Activated CD4-positive, alpha-beta T cell treated with anti-CD3 and anti-CD28 coated beads, Interleukin-2, amount 10 ng/mL, durations not matched to agents 7 days and 5 days (primary cell): ENCODE results near the gene SUN3. TPM values are rescaled to one million over a fixed set of nuclear protein-coding genes. Genes with fewer than 3 reads are reported as not detected.

Experiments used
- CTCF ChIA-PET: fragments of 350-600 bp; sonication (Branson Sonifier 250); formaldehyde crosslinking; loops from one replicate; lab custom pipeline; 2021; ENCODE audit warnings: antibody characterized with exemption; lab: Charles Lee
- POLR2A ChIA-PET: fragments of 350-600 bp; sonication (Branson Sonifier 250); formaldehyde crosslinking; loops from one replicate; lab custom pipeline; 2021; ENCODE audit warnings: antibody characterized with exemption; lab: Charles Lee
- DNase-seq: peaks from one replicate; pipeline ENCODE4 v3.0.0-alpha.2; 2020
- H3K27ac Mint-ChIP-seq: one replicate; pipeline ENCODE4 v1.8.0; 2021; ENCODE audit warnings: mild to moderate bottlenecking, moderate library complexity, mixed read lengths
- H3K27me3 Mint-ChIP-seq: one replicate; pipeline ENCODE4 v1.8.0; 2021; ENCODE audit warnings: mixed read lengths
- H3K36me3 Mint-ChIP-seq: one replicate; pipeline ENCODE4 v1.8.0; 2021; ENCODE audit warnings: low read depth, mixed read lengths
- H3K4me1 Mint-ChIP-seq: one replicate; pipeline ENCODE4 v1.8.0; 2021; ENCODE audit warnings: mixed read lengths
- H3K4me3 Mint-ChIP-seq: one replicate; pipeline ENCODE4 v1.8.0; 2021; ENCODE audit warnings: mild to moderate bottlenecking, moderate library complexity, mixed read lengths
- H3K9me3 Mint-ChIP-seq: one replicate; pipeline ENCODE4 v1.8.0; 2021; ENCODE audit warnings: mixed read lengths
- total RNA-seq, 2 experiments: library from RNA; stranded (reverse); gene quantifications; one replicate each; pipeline ENCODE4 v1.2.3, GENCODE V29; 2021

The SUN3 gene
- total RNA-seq, 2 experiments from 2014 or later: 0.64 TPM; not detected in 1

- Mint-ChIP-seq H3K36me3 (no peaks in the 10 kb centered on the region), H3K27me3 (peaks cover 1% of the 10 kb centered on the region), H3K9me3 (no peaks in the 10 kb centered on the region), H3K4me1 (peaks cover 37% of the 10 kb centered on the region), H3K4me3 (no peak overlapping the region), H3K27ac (no peak overlapping the region)
- DNase-seq: no peak
- ChIA-PET POLR2A (no interaction called here), CTCF (interaction anchor here (0.6 to 1.5 kb wide), 3 partner anchors 64 to 65 kb away, joined by 3 to 4 read pairs (median 3); no protein-coding TSS in a partner anchor)
Measured at GRCh38 chr7:48045195-48045765, 16.4 kb upstream of the SUN3 start.

- DNase-seq: no peak
- Mint-ChIP-seq H3K4me1 (peaks cover 37% of the 10 kb centered on the region), H3K36me3 (no peaks in the 10 kb centered on the region), H3K4me3 (no peak overlapping the region), H3K27ac (no peak overlapping the region), H3K27me3 (peaks cover 10% of the 10 kb centered on the region), H3K9me3 (no peaks in the 10 kb centered on the region)
- CTCF ChIA-PET: no interaction called here
- POLR2A ChIA-PET: no interaction called here
Measured at GRCh38 chr7:48042636-48043035, 13.7 kb upstream of the SUN3 start.

- no peak overlapping the region for H3K27ac Mint-ChIP-seq
- CTCF ChIA-PET: no interaction called here
Measured at GRCh38 chr7:48042216-48042615, 13.3 kb upstream of the SUN3 start.

GRCh38 chr7:48041653-48041970 is 12.7 kb upstream of the SUN3 start:
- Mint-ChIP-seq H3K27me3 (peaks cover 21% of the 10 kb centered on the region), H3K4me3 (no peak overlapping the region), H3K27ac (no peak overlapping the region), H3K9me3 (no peaks in the 10 kb centered on the region), H3K36me3 (no peaks in the 10 kb centered on the region), H3K4me1 (peaks cover 37% of the 10 kb centered on the region)
- no peak for DNase-seq
- CTCF ChIA-PET: interaction anchor here (0.8 kb wide), 1 partner anchor 18 kb away, joined by 3 read pairs; no protein-coding TSS in a partner anchor
- POLR2A ChIA-PET: no interaction called here

More at GRCh38 chr7:48042216-48042615, 13.3 kb upstream of the SUN3 start:
- Mint-ChIP-seq H3K4me1 (peaks cover 37% of the 10 kb centered on the region), H3K9me3 (no peaks in the 10 kb centered on the region), H3K27me3 (peaks cover 14% of the 10 kb centered on the region), H3K36me3 (no peaks in the 10 kb centered on the region), H3K4me3 (no peak overlapping the region)
- DNase-seq: no peak
- POLR2A ChIA-PET: no interaction called here

GRCh38 chr7:48040944-48041652 is 12.2 kb upstream of the SUN3 start:
- no peak for DNase-seq
- Mint-ChIP-seq H3K4me3 (no peak overlapping the region), H3K36me3 (no peaks in the 10 kb centered on the region), H3K27ac (no peak overlapping the region), H3K27me3 (peaks cover 26% of the 10 kb centered on the region), H3K4me1 (peaks cover 35% of the 10 kb centered on the region), H3K9me3 (no peaks in the 10 kb centered on the region)
- ChIA-PET POLR2A (no interaction called here), CTCF (interaction anchor here (0.8 kb wide), 1 partner anchor 19 kb away, joined by 3 read pairs; no protein-coding TSS in a partner anchor)

GRCh38 chr7:48038815-48039506 is 10.1 kb upstream of the SUN3 start:
- H3K27ac Mint-ChIP-seq: no peak overlapping the region
- H3K27me3 Mint-ChIP-seq: peaks cover 35% of the 10 kb centered on the region
- H3K4me3 Mint-ChIP-seq: no peak overlapping the region
- no peak for DNase-seq
- CTCF ChIA-PET: interaction anchor here (0.6 to 1.8 kb wide), 2 partner anchors 35 to 39 kb away, joined by 3 to 4 read pairs; no protein-coding TSS in a partner anchor
- POLR2A ChIA-PET: interaction anchor here (0.6 kb wide), 1 partner anchor 10 kb away, joined by 4 read pairs; no protein-coding TSS in a partner anchor
- H3K9me3 Mint-ChIP-seq: no peaks in the 10 kb centered on the region
- H3K36me3 Mint-ChIP-seq: no peaks in the 10 kb centered on the region
- H3K4me1 Mint-ChIP-seq: peaks cover 29% of the 10 kb centered on the region

- H3K4me1 Mint-ChIP-seq: peaks cover 12% of the 10 kb centered on the region
- peak overlapping the region; percentile 56 for H3K27ac Mint-ChIP-seq
- H3K36me3 Mint-ChIP-seq: no peaks in the 10 kb centered on the region
- peak overlapping the region; percentile 74 for H3K4me3 Mint-ChIP-seq
- no peak for DNase-seq
- POLR2A ChIA-PET: no interaction called here
- H3K27me3 Mint-ChIP-seq: peaks cover 45% of the 10 kb centered on the region
- no peaks in the 10 kb centered on the region for H3K9me3 Mint-ChIP-seq
- CTCF ChIA-PET: interaction anchor here (0.8 to 1.0 kb wide), 2 partner anchors 14 to 74 kb away, joined by 4 read pairs; no protein-coding TSS in a partner anchor
Measured at GRCh38 chr7:48035967-48036478, 7.1 kb upstream of the SUN3 start.

GRCh38 chr7:48035301-48035966 is 6.5 kb upstream of the SUN3 start, which contains the start of gene C7orf57:
Gene C7orf57, plus strand, starts transcription at chr7:48035543. Its CDS starts 766 bp downstream, at chr7:48036309.
- Mint-ChIP-seq H3K9me3 (no peaks in the 10 kb centered on the region), H3K4me1 (peaks cover 12% of the 10 kb centered on the region), H3K27me3 (peaks cover 45% of the 10 kb centered on the region), H3K4me3 (peak within 1 kb of the TSS; percentile 74), H3K27ac (peak within 1 kb of the TSS; percentile 56), H3K36me3 (no peaks in the 10 kb centered on the region)
- ChIA-PET POLR2A (no interaction called here), CTCF (interaction anchor here (0.8 to 1.0 kb wide), 2 partner anchors 15 to 75 kb away, joined by 4 read pairs; no protein-coding TSS in a partner anchor)
- peak; percentile 92 for DNase-seq

- ChIA-PET POLR2A (interaction anchor here (0.5 kb wide), 1 partner anchor 48 kb away, joined by 3 read pairs; no protein-coding TSS in a partner anchor), CTCF (interaction anchor here (1.1 to 1.5 kb wide), 2 partner anchors 10 to 13 kb away, joined by 3 read pairs; no protein-coding TSS in a partner anchor)
- DNase-seq: no peak
- Mint-ChIP-seq H3K9me3 (no peaks in the 10 kb centered on the region), H3K4me3 (no peak overlapping the region), H3K36me3 (no peaks in the 10 kb centered on the region), H3K4me1 (peaks cover 12% of the 10 kb centered on the region), H3K27ac (no peak overlapping the region), H3K27me3 (peaks cover 54% of the 10 kb centered on the region)
Measured at GRCh38 chr7:48033922-48034321, 5.0 kb upstream of the SUN3 start.

GRCh38 chr7:48031111-48031510 is 2.2 kb upstream of the SUN3 start:
- Mint-ChIP-seq H3K4me1 (peaks cover 7% of the 10 kb centered on the region), H3K36me3 (no peaks in the 10 kb centered on the region), H3K4me3 (no peak overlapping the region), H3K27me3 (peaks cover 47% of the 10 kb centered on the region), H3K9me3 (no peaks in the 10 kb centered on the region), H3K27ac (no peak overlapping the region)
- POLR2A ChIA-PET: no interaction called here
- DNase-seq: no peak
- CTCF ChIA-PET: no interaction called here

GRCh38 chr7:48025624-48026023 is 3.3 kb downstream of the SUN3 start:
- no peak for DNase-seq
- no peak overlapping the region for H3K27ac Mint-ChIP-seq
- POLR2A ChIA-PET: no interaction called here
- peaks cover 8% of the 10 kb centered on the region for H3K9me3 Mint-ChIP-seq
- CTCF ChIA-PET: no interaction called here
- peaks cover 57% of the 10 kb centered on the region for H3K27me3 Mint-ChIP-seq
- H3K4me1 Mint-ChIP-seq: no peaks in the 10 kb centered on the region
- H3K4me3 Mint-ChIP-seq: no peak overlapping the region
- no peaks in the 10 kb centered on the region for H3K36me3 Mint-ChIP-seq

GRCh38 chr7:48017674-48018073 is 11.2 kb downstream of the SUN3 start:
- H3K4me3 Mint-ChIP-seq: no peak overlapping the region
- CTCF ChIA-PET: interaction anchor here (1.0 kb wide), 1 partner anchor 23 kb away, joined by 3 read pairs; no protein-coding TSS in a partner anchor

More at GRCh38 chr7:48017674-48018073, 11.2 kb downstream of the SUN3 start:
- Mint-ChIP-seq H3K27me3 (peaks cover 29% of the 10 kb centered on the region), H3K36me3 (no peaks in the 10 kb centered on the region), H3K4me1 (no peaks in the 10 kb centered on the region), H3K27ac (no peak overlapping the region), H3K9me3 (peaks cover 6% of the 10 kb centered on the region)
- DNase-seq: no peak
- POLR2A ChIA-PET: no interaction called here
